HepG2 (cell line): ENCODE data around the gene DLG5. TPM values are rescaled to one million over a fixed set of nuclear protein-coding genes. Genes with fewer than 3 reads are reported as not detected.

Experiments
- ATF1 ChIP-seq: IDR thresholded peaks from 2 replicates; pipeline ENCODE4 v1.6.1; 2016; ENCODE audit warnings: mild to moderate bottlenecking, control low read depth
- CSRNP2 ChIP-seq: sonication (generic); formaldehyde crosslinking; conservative IDR thresholded peaks from 2 replicates; pipeline ENCODE4 v1.8.0; 2022; ENCODE audit warnings: low read depth, missing genetic modification reagents
- EED ChIP-seq: sonication (generic); formaldehyde crosslinking; IDR thresholded peaks from 2 replicates; pipeline ENCODE4 v1.5.0; 2020; ENCODE audit warnings: mild to moderate bottlenecking, missing genetic modification reagents
- GABPA ChIP-seq, 2 experiments: IDR thresholded peaks; 2 replicates each; pipeline ENCODE4 v1.6.1; 2011 to 2016; ENCODE audit warnings: low read depth in 2 of 2, low read length in 1 of 2, missing biosample characterization in 1 of 2, missing genetic modification characterization in 1 of 2
- MED1 ChIP-seq: sonication (generic); formaldehyde crosslinking; IDR thresholded peaks from 2 replicates; pipeline ENCODE4 v1.4.0; 2020; ENCODE audit warnings: missing genetic modification reagents
- MXD4 ChIP-seq: IDR thresholded peaks from 2 replicates; pipeline ENCODE4 v1.6.1; 2016; ENCODE audit warnings: mild to moderate bottlenecking, missing biosample characterization, missing genetic modification reagents
- PAWR ChIP-seq: sonication (generic); formaldehyde crosslinking; IDR thresholded peaks from 2 replicates; pipeline ENCODE4 v1.4.0; 2020; ENCODE audit warnings: missing genetic modification reagents, mild to moderate bottlenecking, borderline replicate concordance
- PRPF4 ChIP-seq: fragments of 200-400 bp; formaldehyde crosslinking; IDR thresholded peaks from 2 replicates; pipeline ENCODE4 v1.6.1; 2016; ENCODE audit warnings: low read length, low read depth; ENCODE audit not compliant: poor library complexity, severe bottlenecking
- SRSF4 ChIP-seq: fragments of 200-400 bp; formaldehyde crosslinking; IDR thresholded peaks from one replicate; pipeline ENCODE4 v1.6.1; 2018; ENCODE audit warnings: mild to moderate bottlenecking, low read depth, low read length, moderate library complexity; ENCODE audit not compliant: poor library complexity, severe bottlenecking
- ZBTB33 ChIP-seq: sonication (generic); formaldehyde crosslinking; IDR thresholded peaks from 2 replicates; pipeline ENCODE4 v1.4.0; 2020; ENCODE audit warnings: missing genetic modification reagents
- ZNF142 ChIP-seq: sonication (generic); formaldehyde crosslinking; IDR thresholded peaks from 2 replicates; pipeline ENCODE4 v1.4.0; 2020; ENCODE audit warnings: missing genetic modification reagents
- ZNF333 ChIP-seq: sonication (generic); formaldehyde crosslinking; IDR thresholded peaks from 2 replicates; pipeline ENCODE4 v1.4.0; 2020; ENCODE audit warnings: mild to moderate bottlenecking, missing genetic modification reagents, borderline replicate concordance
- ZNF605 ChIP-seq: sonication (generic); formaldehyde crosslinking; IDR thresholded peaks from 2 replicates; pipeline ENCODE4 v1.8.0; 2022; ENCODE audit warnings: mild to moderate bottlenecking, missing genetic modification reagents
- ZNF614 ChIP-seq: IDR thresholded peaks from 2 replicates; pipeline ENCODE4 v1.6.1; 2018; ENCODE audit warnings: missing biosample characterization, missing genetic modification reagents, inconsistent platforms, borderline replicate concordance
- ZNF792 ChIP-seq: IDR thresholded peaks from 2 replicates; pipeline ENCODE4 v1.6.1; 2016
- polyA plus RNA-seq, 8 experiments: library from polyadenylated mRNA; depleted of rRNA in 3 of 8; stranded (reverse) in 7 of 8; unstranded in 1 of 8; fragments of >200 nt; fragmentation: Illumina TruSeq in 4 of 8; extraction: Trizol in 4 of 8; gene quantifications; 2 replicates each; pipeline versions ENCODE4 v1.2.1 to v1.2.3, GENCODE V29; 2011 to 2016; ENCODE audit warnings: low read depth in 4 of 8, missing spikeins in 1 of 8, mixed read lengths in 1 of 8; ENCODE audit not compliant: insufficient read depth in 1 of 8
- total RNA-seq, 5 experiments: library from RNA; depleted of rRNA; stranded (reverse); fragments of >200 nt; fragmentation: Illumina TruSeq; extraction: Trizol; gene quantifications; 2 replicates each; pipeline ENCODE4 v1.2.3, GENCODE V29; 2016; ENCODE audit warnings: low read depth in 1 of 5
- TF ChIP-seq, protein P1 (sequence below): sonication (generic); formaldehyde crosslinking; IDR thresholded peaks from 2 replicates; pipeline ENCODE4; 2020; ENCODE audit warnings: missing genetic modification reagents, mild to moderate bottlenecking, borderline replicate concordance

Gene DLG5
- total and polyA plus RNA-seq, 2 of the 13 experiments (the other 11 are each of a cell fraction or from before 2014, with no cell fraction given), result 15.5 to 18.2 TPM

GRCh38 chr10:77909749-77910375 lies 16.7 kb downstream of the DLG5 start (continued):
- TF ChIP-seq PAWR (CRISPR knock-in tag) (no peak), ATF1 (CRISPR knock-in tag) (no peak), GABPA (IDR thresholded peaks at IDR 0.05; ENCODE audit: low read depth, low read length) (no peak), GABPA (CRISPR knock-in tag; IDR thresholded peaks at IDR 0.05; ENCODE audit: low read depth) (no peak), ZNF614 (CRISPR knock-in tag) (no peak), EED (CRISPR knock-in tag) (no peak), MXD4 (CRISPR knock-in tag) (peak; percentile 40; the same call in 1 of the 2 replicates), ZBTB33 (CRISPR knock-in tag) (no peak), ZNF142 (CRISPR knock-in tag) (no peak), ZNF333 (CRISPR knock-in tag) (no peak), SRSF4 (no peak), ZNF792 (CRISPR knock-in tag) (no peak), MED1 (CRISPR knock-in tag) (peak; percentile 87), CSRNP2 (no peak), ZNF605 (CRISPR knock-in tag) (no peak; the same call in none of the 2 replicates), PRPF4 (no peak)
- TF ChIP-seq, protein P1, sequence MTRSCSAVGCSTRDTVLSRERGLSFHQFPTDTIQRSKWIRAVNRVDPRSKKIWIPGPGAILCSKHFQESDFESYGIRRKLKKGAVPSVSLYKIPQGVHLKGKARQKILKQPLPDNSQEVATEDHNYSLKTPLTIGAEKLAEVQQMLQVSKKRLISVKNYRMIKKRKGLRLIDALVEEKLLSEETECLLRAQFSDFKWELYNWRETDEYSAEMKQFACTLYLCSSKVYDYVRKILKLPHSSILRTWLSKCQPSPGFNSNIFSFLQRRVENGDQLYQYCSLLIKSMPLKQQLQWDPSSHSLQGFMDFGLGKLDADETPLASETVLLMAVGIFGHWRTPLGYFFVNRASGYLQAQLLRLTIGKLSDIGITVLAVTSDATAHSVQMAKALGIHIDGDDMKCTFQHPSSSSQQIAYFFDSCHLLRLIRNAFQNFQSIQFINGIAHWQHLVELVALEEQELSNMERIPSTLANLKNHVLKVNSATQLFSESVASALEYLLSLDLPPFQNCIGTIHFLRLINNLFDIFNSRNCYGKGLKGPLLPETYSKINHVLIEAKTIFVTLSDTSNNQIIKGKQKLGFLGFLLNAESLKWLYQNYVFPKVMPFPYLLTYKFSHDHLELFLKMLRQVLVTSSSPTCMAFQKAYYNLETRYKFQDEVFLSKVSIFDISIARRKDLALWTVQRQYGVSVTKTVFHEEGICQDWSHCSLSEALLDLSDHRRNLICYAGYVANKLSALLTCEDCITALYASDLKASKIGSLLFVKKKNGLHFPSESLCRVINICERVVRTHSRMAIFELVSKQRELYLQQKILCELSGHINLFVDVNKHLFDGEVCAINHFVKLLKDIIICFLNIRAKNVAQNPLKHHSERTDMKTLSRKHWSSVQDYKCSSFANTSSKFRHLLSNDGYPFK (CRISPR knock-in tag), result no peak; the same call in 1 of the 2 replicates
